Adrenal gland (tissue), 12 donors: ENCODE results near the gene GALNT16. TPM values are rescaled to one million over a fixed set of nuclear protein-coding genes. Genes with fewer than 3 reads are reported as not detected.

Experiments used
- DNase-seq, 7 donors: peaks; one replicate each; pipeline ENCODE4 v3.0.0-alpha.2; 2019 to 2020
- H3K27ac ChIP-seq, 5 donors: fragments of 200-600 bp; sonication (generic) in 4 of 5; 1 replicate in 3 of 5; 2 replicates in 2 of 5; pipeline versions ENCODE4 v1.5.1 to v1.8.0; 2016 to 2020; ENCODE audit warnings: mild to moderate bottlenecking in 1 of 5
- H3K27me3 ChIP-seq: fragments of 200-600 bp; 2 replicates; pipeline ENCODE4 v1.8.0; 2021
- H3K36me3 ChIP-seq, 2 donors: fragments of 200-600 bp; replicated peaks in 1 of 2; 1 replicate in 1 of 2; 2 replicates in 1 of 2; pipeline versions ENCODE4 v1.5.1 to v1.8.0; 2018 to 2022
- H3K4me1 ChIP-seq, 2 donors: fragments of 200-600 bp; replicated peaks in 1 of 2; 1 replicate in 1 of 2; 2 replicates in 1 of 2; pipeline versions ENCODE4 v1.5.1 to v1.8.0; 2018 to 2021
- H3K4me3 ChIP-seq, 4 donors: fragments of 200-600 bp; sonication (generic) in 3 of 4; one replicate each; pipeline ENCODE4 v1.5.1; 2016 to 2018
- H3K9me3 ChIP-seq, 3 donors: fragments of 200-600 bp; sonication (generic) in 1 of 3; replicated peaks in 1 of 3; 1 replicate in 2 of 3; 2 replicates in 1 of 3; pipeline versions ENCODE4 v1.5.1 to v1.8.0; 2016 to 2021
- CTCF ChIP-seq, 6 experiments: fragments of 450-650 bp in 4 of 6; fragments of 200-600 bp in 2 of 6; sonication (generic) in 1 of 6; IDR thresholded peaks; 1 replicate in 5 of 6; 2 replicates in 1 of 6; pipeline versions ENCODE4 v1.5.1 to v1.8.0; 2016 to 2021; ENCODE audit warnings: antibody characterized with exemption in 6 of 6, mild to moderate bottlenecking in 2 of 6, moderate library complexity in 1 of 6
- POLR2A ChIP-seq, 2 donors: fragments of 450-650 bp; IDR thresholded peaks; one replicate each; pipeline ENCODE4 v1.6.1; 2017; ENCODE audit warnings: antibody characterized with exemption in 2 of 2, mild to moderate bottlenecking in 2 of 2, moderate library complexity in 1 of 2
- WGBS, 4 donors: extraction: QIAGEN DNeasy Blood & Tissue Kit in 2 of 4; methylation state at CpG; one replicate each; pipeline versions ENCODE4 v1.1.5 to v1.1.7; 2013 to 2017; 5-methylcytosine and 5-hydroxymethylcytosine counted together
- intact Hi-C, 2 donors: fragments of 100-400 bp; cut with DNase I; formaldehyde crosslinking; loops; one replicate each; pipeline versions ENCODE4 v1.14.1 to v1.15.0; 2022 to 2023
- polyA plus RNA-seq, 3 donors: library from polyadenylated mRNA; stranded (reverse); fragments of 200-250 nt in 2 of 3; fragments of 350-450 nt in 1 of 3; fragmentation: Illumina TruSeq in 1 of 3; extraction: RNeasy Lipid Tissue Mini Kit (QIAGEN cat#74804) in 1 of 3; gene quantifications; one replicate each; pipeline ENCODE4 v1.2.3, GENCODE V29; 2013 to 2014
- total RNA-seq, 9 donors: library from RNA; depleted of rRNA in 4 of 9; stranded (reverse); fragments of >200 nt in 4 of 9; fragments of 120-200 nt in 1 of 9; fragmentation: NEBNext Ultra II Directional in 1 of 9; extraction: Animal tissue kit (Norgen Biotek cat#: 25700) in 1 of 9; gene quantifications; one replicate each; pipeline versions ENCODE4 v1.1.0 to v1.2.4, GENCODE V29; 2013 to 2023
- donor health status: healthy with polysubstance abuse.
- donor health status: Bipolar disorder and iron deficiency.
- donor health status: DM: yes; HTN: yes; CAD: no.
- donor health status: DM: no; HTN: no; CAD: no.
- donor health status: DM: no; HTN: no; CAD: no.
- donor health status: DM: yes; HTN: yes; CAD: no.

Gene GALNT16
- total and polyA plus RNA-seq, 12 donors = 7.4 to 38.1 (median 15.9) TPM

DNA sequence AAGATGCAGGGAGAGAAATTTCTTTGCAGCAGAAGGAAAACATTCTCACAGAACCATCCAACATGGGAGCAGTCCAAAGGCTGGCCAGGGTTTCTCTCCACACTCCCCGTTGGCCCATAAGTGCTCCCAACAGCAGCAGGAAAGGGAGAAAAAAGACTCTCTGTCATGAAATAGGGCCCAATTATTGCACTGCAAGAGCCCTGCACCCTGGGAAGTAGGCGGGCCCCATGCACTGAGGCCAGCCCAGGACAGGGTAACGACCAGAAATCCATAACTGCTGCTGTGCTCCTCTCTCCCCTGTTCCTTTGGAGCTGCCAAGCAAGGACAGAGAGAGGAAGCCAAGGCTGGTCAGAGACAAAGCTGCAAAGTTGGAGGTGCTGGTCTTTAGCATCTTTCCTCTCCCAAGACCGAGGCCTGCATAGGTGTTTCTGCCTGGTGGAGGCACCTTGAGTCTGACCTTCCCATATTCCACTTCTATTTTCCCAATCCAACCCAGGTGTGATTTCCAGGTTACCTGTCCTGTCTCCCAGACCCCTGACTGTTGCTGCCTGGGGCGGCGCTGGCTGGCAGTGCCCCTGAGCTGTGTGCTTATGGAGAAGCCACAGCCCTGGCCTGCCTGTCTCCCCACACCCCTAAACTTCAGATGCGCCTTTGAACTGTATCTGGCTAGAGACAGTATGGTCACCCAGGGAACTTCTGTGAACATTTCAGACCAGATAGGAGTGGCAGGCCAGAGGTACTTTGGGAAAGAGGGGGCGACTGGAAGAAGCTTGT is 6.8 kb downstream of the GALNT16 start:
- peaks cover 12 to 23% of the 10 kb centered on the region in 2 donors for H3K4me1 ChIP-seq
- H3K9me3 ChIP-seq = no peaks in the 10 kb centered on the region
- WGBS, 4 donors = 87 to 96% (median 90%) methylated on average over 7 to 8 of the region's 8 CpGs
- no peaks in the 10 kb centered on the region for H3K27me3 ChIP-seq
- no peak for DNase-seq
- H3K4me3 ChIP-seq = no peak overlapping the region
- TF ChIP-seq CTCF (IDR thresholded peaks at IDR 0.05) = no peak
- no peak for TF ChIP-seq POLR2A (IDR thresholded peaks at IDR 0.05)
- intact Hi-C loops = no loop called here
- no peak overlapping the region for H3K27ac ChIP-seq
- H3K36me3 ChIP-seq = no peaks in the 10 kb centered on the region

GRCh38 chr14:69267492-69267891 is 7.5 kb downstream of the GALNT16 start:
- no peak for TF ChIP-seq POLR2A (IDR thresholded peaks at IDR 0.05)
- TF ChIP-seq CTCF (IDR thresholded peaks at IDR 0.05) = no peak
- Histone ChIP-seq H3K27ac (no peak overlapping the region), H3K4me3 (no peak overlapping the region), H3K9me3 (no peaks in the 10 kb centered on the region), H3K4me1 (peaks cover 12 to 21% of the 10 kb centered on the region in 2 donors), H3K27me3 (no peaks in the 10 kb centered on the region), H3K36me3 (no peaks in the 10 kb centered on the region)
- 91 to 97% (median 95%) methylated on average over 4 of the region's 4 CpGs for WGBS, 4 donors
- DNase-seq = no peak
- intact Hi-C loops = no loop called here

GRCh38 chr14:69268223-69268622 is 8.3 kb downstream of the GALNT16 start:
- H3K4me3 ChIP-seq = no peak overlapping the region
- H3K27ac ChIP-seq = peak overlapping the region in 1 of 5 donors; percentile 47
- H3K9me3 ChIP-seq = no peaks in the 10 kb centered on the region
- no peaks in the 10 kb centered on the region for H3K36me3 ChIP-seq
- no peak for TF ChIP-seq CTCF (IDR thresholded peaks at IDR 0.05)
- TF ChIP-seq POLR2A (IDR thresholded peaks at IDR 0.05) = no peak
- 47 to 66% (median 57%) methylated on average over 2 of the region's 2 CpGs for WGBS, 4 donors
- DNase-seq = no peak
- peaks cover 12 to 21% of the 10 kb centered on the region in 2 donors for H3K4me1 ChIP-seq
- H3K27me3 ChIP-seq = no peaks in the 10 kb centered on the region
- intact Hi-C loops = no loop called here

GRCh38 chr14:69268763-69269162 is 8.8 kb downstream of the GALNT16 start:
- Histone ChIP-seq H3K4me3 (no peak overlapping the region), H3K4me1 (peaks cover 10 to 17% of the 10 kb centered on the region in 2 donors), H3K9me3 (no peaks in the 10 kb centered on the region), H3K36me3 (no peaks in the 10 kb centered on the region), H3K27ac (peak overlapping the region in 2 of 5 donors; percentile 32 to 47), H3K27me3 (no peaks in the 10 kb centered on the region)
- WGBS, 4 donors = 43 to 56% (median 48%) methylated on average over 4 of the region's 4 CpGs
- TF ChIP-seq CTCF (IDR thresholded peaks at IDR 0.05) (no peak), POLR2A (IDR thresholded peaks at IDR 0.05) (no peak)
- peak in 2 of 7 donors; percentile 23 to 25 for DNase-seq
- intact Hi-C loops = no loop called here
